ENCODE measurements around the gene COASY.

Gene COASY

GRCh38 chr17:42568341-42569111 is 6.6 kb downstream of the COASY start:
- H3K27ac Mint-ChIP-seq: peak overlapping the region; percentile 49
- peaks cover 44% of the 10 kb centered on the region for H3K4me1 Mint-ChIP-seq (ENCODE audit: low read depth)
- peaks cover 61% of the 10 kb centered on the region for H3K36me3 Mint-ChIP-seq (ENCODE audit: low read depth)
- H3K9me3 Mint-ChIP-seq: no peaks in the 10 kb centered on the region
- H3K27me3 Mint-ChIP-seq: no peaks in the 10 kb centered on the region
- H3K4me3 Mint-ChIP-seq: peak overlapping the region; percentile 97

- peaks cover 84% of the 10 kb centered on the region for H3K36me3 Mint-ChIP-seq (ENCODE audit: low read depth)
- no peaks in the 10 kb centered on the region for H3K27me3 Mint-ChIP-seq
- no peak overlapping the region for H3K4me3 Mint-ChIP-seq
- no peak overlapping the region for H3K27ac Mint-ChIP-seq
- H3K4me1 Mint-ChIP-seq (ENCODE audit: low read depth): peaks cover 53% of the 10 kb centered on the region
- H3K9me3 Mint-ChIP-seq: no peaks in the 10 kb centered on the region
These were observed 9.7 kb downstream of the COASY start for GRCh38 chr17:42571435-42572225.

GRCh38 chr17:42573095-42573494 is 11.1 kb downstream of the COASY start:
- no peaks in the 10 kb centered on the region for H3K27me3 Mint-ChIP-seq
- peaks cover 91% of the 10 kb centered on the region for H3K36me3 Mint-ChIP-seq (ENCODE audit: low read depth)
- H3K4me1 Mint-ChIP-seq (ENCODE audit: low read depth): peaks cover 53% of the 10 kb centered on the region
- no peak overlapping the region for H3K4me3 Mint-ChIP-seq
- peak overlapping the region; percentile 64 for H3K27ac Mint-ChIP-seq
- no peaks in the 10 kb centered on the region for H3K9me3 Mint-ChIP-seq

GRCh38 chr17:42574463-42574862 is 12.5 kb downstream of the COASY start:
- no peaks in the 10 kb centered on the region for H3K27me3 Mint-ChIP-seq
- peaks cover 49% of the 10 kb centered on the region for H3K4me1 Mint-ChIP-seq (ENCODE audit: low read depth)
- no peak overlapping the region for H3K4me3 Mint-ChIP-seq
- H3K36me3 Mint-ChIP-seq (ENCODE audit: low read depth): peaks cover 81% of the 10 kb centered on the region
- no peaks in the 10 kb centered on the region for H3K9me3 Mint-ChIP-seq
- no peak overlapping the region for H3K27ac Mint-ChIP-seq

- Mint-ChIP-seq H3K27me3 (no peaks in the 10 kb centered on the region), H3K4me3 (peak overlapping the region; percentile 90), H3K36me3 (ENCODE audit: low read depth) (peaks cover 65% of the 10 kb centered on the region), H3K4me1 (ENCODE audit: low read depth) (peaks cover 42% of the 10 kb centered on the region), H3K9me3 (no peaks in the 10 kb centered on the region), H3K27ac (peak overlapping the region; percentile 98)
These were observed 15.2 kb downstream of the COASY start for GRCh38 chr17:42577140-42577531.

GRCh38 chr17:42577532-42578281 is 15.8 kb downstream of the COASY start, which contains the start of gene PSMC3IP:
Gene PSMC3IP, minus strand, starts transcription at chr17:42577729. Its CDS starts 43 bp downstream, at chr17:42577686.
- H3K36me3 Mint-ChIP-seq (ENCODE audit: low read depth): peaks cover 62% of the 10 kb centered on the region
- peaks cover 42% of the 10 kb centered on the region for H3K4me1 Mint-ChIP-seq (ENCODE audit: low read depth)
- H3K4me3 Mint-ChIP-seq: peak within 1 kb of the TSS; percentile 90
- H3K9me3 Mint-ChIP-seq: no peaks in the 10 kb centered on the region
- H3K27ac Mint-ChIP-seq: peak within 1 kb of the TSS; percentile 98
- no peaks in the 10 kb centered on the region for H3K27me3 Mint-ChIP-seq

GRCh38 chr17:42578282-42578869 is 16.4 kb downstream of the COASY start:
- Mint-ChIP-seq H3K9me3 (no peaks in the 10 kb centered on the region), H3K4me1 (ENCODE audit: low read depth) (peaks cover 38% of the 10 kb centered on the region), H3K27me3 (no peaks in the 10 kb centered on the region), H3K4me3 (peak overlapping the region; percentile 90), H3K27ac (peak overlapping the region; percentile 98), H3K36me3 (ENCODE audit: low read depth) (peaks cover 62% of the 10 kb centered on the region)

GRCh38 chr17:42579794-42580551 is 18.0 kb downstream of the COASY start:
- Mint-ChIP-seq H3K27me3 (no peaks in the 10 kb centered on the region), H3K4me1 (ENCODE audit: low read depth) (peaks cover 34% of the 10 kb centered on the region), H3K36me3 (ENCODE audit: low read depth) (peaks cover 55% of the 10 kb centered on the region), H3K9me3 (no peaks in the 10 kb centered on the region), H3K4me3 (no peak overlapping the region), H3K27ac (peak overlapping the region; percentile 29)

- H3K36me3 Mint-ChIP-seq (ENCODE audit: low read depth): peaks cover 40% of the 10 kb centered on the region
- no peak overlapping the region for H3K27ac Mint-ChIP-seq
- no peak overlapping the region for H3K4me3 Mint-ChIP-seq
- peaks cover 19% of the 10 kb centered on the region for H3K4me1 Mint-ChIP-seq (ENCODE audit: low read depth)
- H3K9me3 Mint-ChIP-seq: no peaks in the 10 kb centered on the region
- H3K27me3 Mint-ChIP-seq: no peaks in the 10 kb centered on the region
These were observed 19.9 kb downstream of the COASY start for GRCh38 chr17:42581744-42582270.

GRCh38 chr17:42584880-42585279 is 22.9 kb downstream of the COASY start:
- Mint-ChIP-seq H3K27ac (no peak overlapping the region), H3K4me3 (no peak overlapping the region), H3K27me3 (no peaks in the 10 kb centered on the region), H3K4me1 (ENCODE audit: low read depth) (peaks cover 3% of the 10 kb centered on the region), H3K36me3 (ENCODE audit: low read depth) (peaks cover 46% of the 10 kb centered on the region), H3K9me3 (no peaks in the 10 kb centered on the region)

GRCh38 chr17:42585353-42585752 is 23.4 kb downstream of the COASY start:
- Mint-ChIP-seq H3K4me3 (no peak overlapping the region), H3K9me3 (no peaks in the 10 kb centered on the region), H3K36me3 (ENCODE audit: low read depth) (peaks cover 46% of the 10 kb centered on the region), H3K27ac (no peak overlapping the region), H3K27me3 (no peaks in the 10 kb centered on the region), H3K4me1 (ENCODE audit: low read depth) (peaks cover 3% of the 10 kb centered on the region)

- Mint-ChIP-seq H3K27ac (no peak overlapping the region), H3K9me3 (no peaks in the 10 kb centered on the region), H3K27me3 (no peaks in the 10 kb centered on the region), H3K36me3 (ENCODE audit: low read depth) (peaks cover 47% of the 10 kb centered on the region), H3K4me1 (ENCODE audit: low read depth) (peaks cover 3% of the 10 kb centered on the region), H3K4me3 (no peak overlapping the region)
These were observed 24.7 kb downstream of the COASY start for GRCh38 chr17:42586514-42587230.

GRCh38 chr17:42590886-42591285 is 28.9 kb downstream of the COASY start:
- Mint-ChIP-seq H3K4me1 (ENCODE audit: low read depth) (peaks cover 8% of the 10 kb centered on the region), H3K4me3 (no peak overlapping the region), H3K36me3 (ENCODE audit: low read depth) (peaks cover 32% of the 10 kb centered on the region), H3K27ac (peak overlapping the region; percentile 21), H3K9me3 (no peaks in the 10 kb centered on the region), H3K27me3 (no peaks in the 10 kb centered on the region)
